Measurements from ENCODE around the gene BCAS3.
"Not testable (repeated sequence)": the region's sequence is repeated elsewhere in the genome, so short reads cannot be mapped to it uniquely, and the experiment has no call there.

BCAS3 gene

GRCh38 chr17:61425682-61426481, 748.2 kb downstream of the BCAS3 start:
- Histone ChIP-seq H3K27ac (no peak overlapping the region), H3K4me1 (no peaks in the 10 kb centered on the region), H3K9me3 (no peaks in the 10 kb centered on the region), H3K9ac (no peak overlapping the region), H3K36me3 (no peaks in the 10 kb centered on the region), H3K27me3 (no peaks in the 10 kb centered on the region), H3K4me3 (no peak overlapping the region), H4K20me1 (no peaks in the 10 kb centered on the region), H3K4me2 (no peak overlapping the region)
- no peak for TF ChIP-seq Cebpa-rat (IDR thresholded peaks at IDR 0.05)

GRCh38 chr17:61426482-61427304, 749.0 kb downstream of the BCAS3 start:
- Histone ChIP-seq H3K9me3 (no peaks in the 10 kb centered on the region), H3K4me3 (no peak overlapping the region), H3K27me3 (no peaks in the 10 kb centered on the region), H3K27ac (no peak overlapping the region), H3K36me3 (no peaks in the 10 kb centered on the region), H3K9ac (no peak overlapping the region), H4K20me1 (no peaks in the 10 kb centered on the region), H3K4me1 (no peaks in the 10 kb centered on the region), H3K4me2 (no peak overlapping the region)
- no peak for TF ChIP-seq Cebpa-rat (IDR thresholded peaks at IDR 0.05)

DNA sequence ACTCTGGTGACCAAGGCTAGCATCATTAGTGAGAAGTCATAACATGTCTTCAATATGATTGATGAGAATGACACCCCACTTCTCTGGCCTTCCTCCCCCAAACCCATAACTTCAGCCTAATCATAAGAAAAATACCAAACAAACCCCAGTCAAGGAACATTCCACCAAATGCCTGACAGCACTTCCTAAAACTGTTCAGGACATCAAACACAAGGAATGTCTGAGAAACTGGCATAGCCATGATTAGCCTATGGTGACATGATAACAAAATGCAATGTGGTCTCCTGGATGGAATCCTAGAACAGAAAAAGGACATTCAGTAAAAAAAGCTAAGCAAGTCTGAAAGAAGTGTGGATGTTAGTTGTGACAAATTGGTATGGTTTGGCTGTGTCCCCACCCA, 749.9 kb downstream of the BCAS3 start:
- no peaks in the 10 kb centered on the region for H3K4me1 ChIP-seq
- no peaks in the 10 kb centered on the region for H3K36me3 ChIP-seq
- no peaks in the 10 kb centered on the region for H3K9me3 ChIP-seq
- H3K27ac ChIP-seq, result no peak overlapping the region
- no peaks in the 10 kb centered on the region for H3K27me3 ChIP-seq
- no peaks in the 10 kb centered on the region for H4K20me1 ChIP-seq
- no peak for TF ChIP-seq Cebpa-rat (IDR thresholded peaks at IDR 0.05)
- no peak overlapping the region for H3K4me2 ChIP-seq
- no peak overlapping the region for H3K4me3 ChIP-seq
- H3K9ac ChIP-seq, result no peak overlapping the region

DNA sequence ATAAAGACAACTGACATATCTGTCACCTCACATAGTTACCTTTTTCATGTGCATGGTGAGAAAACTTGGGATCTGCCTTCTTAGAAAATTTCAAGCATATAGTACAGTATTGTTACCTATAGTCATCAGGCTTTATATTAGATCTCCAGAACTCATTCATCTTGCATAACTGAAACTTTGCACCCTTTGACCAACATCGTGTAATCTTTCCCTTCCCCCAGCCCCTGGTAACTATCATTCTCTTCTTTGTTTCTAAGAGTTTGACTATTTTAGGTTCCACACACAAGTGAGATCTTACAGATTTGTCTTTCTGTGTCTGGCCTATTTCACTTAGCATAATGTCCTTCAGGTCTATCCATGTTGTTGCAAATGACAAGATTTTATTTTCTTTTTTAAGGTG, 751.6 kb downstream of the BCAS3 start:
- Histone ChIP-seq H3K4me3 (no peak overlapping the region), H3K4me2 (no peak overlapping the region), H3K9ac (no peak overlapping the region), H4K20me1 (no peaks in the 10 kb centered on the region), H3K27me3 (no peaks in the 10 kb centered on the region), H3K27ac (no peak overlapping the region), H3K4me1 (no peaks in the 10 kb centered on the region), H3K36me3 (no peaks in the 10 kb centered on the region), H3K9me3 (no peaks in the 10 kb centered on the region)
- TF ChIP-seq Cebpa-rat (IDR thresholded peaks at IDR 0.05), result no peak

GRCh38 chr17:61429831-61430230, 752.2 kb downstream of the BCAS3 start:
- H3K9me3 ChIP-seq, H4K20me1 ChIP-seq, H3K36me3 ChIP-seq, H3K4me1 ChIP-seq, H3K27ac ChIP-seq, H3K4me2 ChIP-seq, H3K27me3 ChIP-seq, H3K4me3 ChIP-seq, H3K9ac ChIP-seq: not testable (repeated sequence)

GRCh38 chr17:61431594-61432311, 754.1 kb downstream of the BCAS3 start:
- Histone ChIP-seq H3K27me3 (no peaks in the 10 kb centered on the region), H3K9ac (no peak overlapping the region), H3K27ac (no peak overlapping the region), H3K4me2 (no peak overlapping the region), H3K4me3 (no peak overlapping the region), H3K36me3 (no peaks in the 10 kb centered on the region), H3K9me3 (peaks cover 6% of the 10 kb centered on the region; the same call in 1 of the 2 replicates), H3K4me1 (no peaks in the 10 kb centered on the region), H4K20me1 (no peaks in the 10 kb centered on the region)
- no peak for TF ChIP-seq Cebpa-rat (IDR thresholded peaks at IDR 0.05)

DNA sequence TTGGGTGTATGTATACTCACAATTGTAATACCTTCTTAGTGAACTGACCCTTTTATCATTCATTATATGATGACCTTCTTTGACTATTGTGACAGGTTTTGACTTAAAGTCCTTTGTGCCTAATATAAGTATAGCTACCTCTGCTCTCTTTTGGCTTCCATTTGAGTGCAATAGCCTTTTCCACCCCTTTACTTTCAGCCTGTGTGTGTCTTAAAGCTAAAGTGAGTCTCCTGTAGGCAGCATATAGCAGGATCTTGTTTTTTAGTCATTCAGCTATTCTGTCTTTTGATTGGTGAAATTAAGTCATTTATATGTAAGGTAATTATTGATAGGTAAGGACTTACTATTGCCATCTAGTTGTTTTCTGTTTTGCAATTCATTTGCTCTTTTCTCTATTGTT, 758.6 kb downstream of the BCAS3 start:
- Histone ChIP-seq H3K9me3 (peaks cover 24% of the 10 kb centered on the region), H3K36me3 (no peaks in the 10 kb centered on the region), H4K20me1 (no peaks in the 10 kb centered on the region), H3K27ac (no peak overlapping the region), H3K4me2 (no peak overlapping the region), H3K27me3 (no peaks in the 10 kb centered on the region), H3K4me3 (no peak overlapping the region), H3K9ac (no peak overlapping the region), H3K4me1 (no peaks in the 10 kb centered on the region)
- no peak for TF ChIP-seq Cebpa-rat (IDR thresholded peaks at IDR 0.05)

GRCh38 chr17:61436995-61437704, 759.5 kb downstream of the BCAS3 start:
- no peaks in the 10 kb centered on the region for H3K27me3 ChIP-seq
- H3K27ac ChIP-seq, result no peak overlapping the region
- H3K9ac ChIP-seq, result no peak overlapping the region
- H3K9me3 ChIP-seq, result peaks cover 24% of the 10 kb centered on the region
- H3K4me2 ChIP-seq, result no peak overlapping the region
- H3K4me3 ChIP-seq, result no peak overlapping the region
- TF ChIP-seq Cebpa-rat (IDR thresholded peaks at IDR 0.05), result no peak
- no peaks in the 10 kb centered on the region for H3K36me3 ChIP-seq
- H4K20me1 ChIP-seq, result no peaks in the 10 kb centered on the region
- H3K4me1 ChIP-seq, result no peaks in the 10 kb centered on the region

GRCh38 chr17:61440697-61441096, 763.0 kb downstream of the BCAS3 start:
- no peak overlapping the region for H3K4me2 ChIP-seq
- TF ChIP-seq Cebpa-rat (IDR thresholded peaks at IDR 0.05), result no peak
- no peak overlapping the region for H3K27ac ChIP-seq

DNA sequence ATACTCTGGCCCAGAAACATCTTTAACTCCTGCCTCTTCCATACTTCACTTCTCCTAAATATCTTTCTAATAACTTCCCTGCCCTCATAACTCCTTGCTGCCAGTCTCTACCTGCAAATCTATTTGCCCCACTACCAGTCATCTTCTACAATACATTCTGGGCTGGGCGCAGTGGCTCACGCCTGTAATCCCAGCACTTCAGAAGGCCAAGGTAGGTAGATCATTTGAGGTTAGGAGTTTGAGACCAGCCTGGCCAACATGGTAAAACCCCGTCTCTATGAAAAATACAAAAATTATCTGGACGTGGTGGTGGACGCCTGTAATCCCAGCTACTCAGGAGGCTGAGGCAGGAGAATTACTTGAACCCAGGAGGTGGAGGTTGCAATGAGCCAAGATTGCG, 763.9 kb downstream of the BCAS3 start:
- H3K27me3 ChIP-seq, H3K4me2 ChIP-seq, H3K4me1 ChIP-seq, H3K27ac ChIP-seq, H3K4me3 ChIP-seq, H4K20me1 ChIP-seq, H3K36me3 ChIP-seq, H3K9ac ChIP-seq: not testable (repeated sequence)
- peaks cover 18% of the 10 kb centered on the region for H3K9me3 ChIP-seq

More at GRCh38 chr17:61440697-61441096, 763.0 kb downstream of the BCAS3 start:
- no peaks in the 10 kb centered on the region for H3K4me1 ChIP-seq
- H3K9me3 ChIP-seq, result peaks cover 24% of the 10 kb centered on the region
- no peak overlapping the region for H3K4me3 ChIP-seq
- no peak overlapping the region for H3K9ac ChIP-seq
- no peaks in the 10 kb centered on the region for H3K27me3 ChIP-seq
- no peaks in the 10 kb centered on the region for H4K20me1 ChIP-seq
- no peaks in the 10 kb centered on the region for H3K36me3 ChIP-seq

All from BLaER1 (cell line).